Measurements from ENCODE around the gene SH2D1B.
"Not testable (repeated sequence)": the region's sequence is repeated elsewhere in the genome, so short reads cannot be mapped to it uniquely, and the experiment has no call there.

GRCh38 chr1:162454361-162454760 is 42.4 kb upstream of the SH2D1B start:
- not testable (repeated sequence) for TF ChIP-seq CTCF (IDR thresholded peaks at IDR 0.05; ENCODE audit: extremely low read depth in 1 of 2, insufficient read depth in 1 of 2, low read depth in 1 of 2, low read length in 2 of 2); POLR2A (IDR thresholded peaks at IDR 0.05; ENCODE audit: low read depth, low read length); MYC (IDR thresholded peaks at IDR 0.05; ENCODE audit: low read depth, low read length); JUN (IDR thresholded peaks at IDR 0.05; ENCODE audit: borderline replicate concordance, insufficient read depth, insufficient read length, low read depth); MAX (IDR thresholded peaks at IDR 0.05; ENCODE audit: insufficient read depth, insufficient read length); POLR2AphosphoS5 (IDR thresholded peaks at IDR 0.05; ENCODE audit: insufficient read depth, low read depth, low read length); EZH2 (IDR thresholded peaks at IDR 0.05; ENCODE audit: borderline replicate concordance, low read depth, low read length, severe bottlenecking); FOS (IDR thresholded peaks at IDR 0.05; ENCODE audit: borderline replicate concordance, insufficient read depth, low read length)
